HCEC 1CT (cell line): ENCODE measurements around the gene HIGD1C.
A peak's percentile ranks its signal among the peaks of the same experiment; 100 is the strongest.
"Not testable (repeated sequence)": the region's sequence is repeated elsewhere in the genome, so short reads cannot be mapped to it uniquely, and the experiment has no call there.

Experiments used
- DNase-seq: peaks from one replicate; pipeline ENCODE4 v3.0.0-alpha.2; 2017

The HIGD1C gene

GRCh38 chr12:50952510-50952909 is at the start of gene HIGD1C:
HIGD1C (plus strand) TSS chr12:50952544; CDS start chr12:50953999, 1,455 bp downstream.
- DNase-seq: no peak

- DNase-seq: not testable (repeated sequence)
Measured at GRCh38 chr12:50908479-50908878, 43.9 kb upstream of the HIGD1C start.

GRCh38 chr12:50912361-50912760 is 40.0 kb upstream of the HIGD1C start:
- not testable (repeated sequence) for DNase-seq

GRCh38 chr12:50913224-50913623 is 39.1 kb upstream of the HIGD1C start:
- no peak for DNase-seq

- no peak for DNase-seq
Measured at GRCh38 chr12:50914872-50915484, 37.4 kb upstream of the HIGD1C start.

DNA sequence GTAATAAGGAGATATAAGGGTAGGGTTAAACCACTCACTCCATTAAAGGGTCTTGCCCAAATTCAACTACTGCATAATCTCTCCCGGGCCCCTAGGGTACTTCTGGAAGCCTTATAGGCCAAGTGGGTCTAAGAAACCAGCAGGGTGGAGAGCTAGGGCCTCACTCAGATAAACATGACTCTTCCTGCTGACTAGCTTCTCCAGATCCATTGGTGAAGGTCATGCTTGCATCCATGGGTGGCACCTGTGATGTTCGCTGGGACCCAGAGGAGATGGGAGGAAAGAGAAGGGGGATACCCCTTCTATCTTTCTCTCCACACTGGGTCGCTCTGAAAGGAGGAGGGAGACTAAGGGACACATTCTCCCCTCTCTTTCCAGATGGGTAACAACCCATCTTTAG is 36.1 kb upstream of the HIGD1C start:
- DNase-seq: no peak

- DNase-seq: peak; percentile 12
Measured at GRCh38 chr12:50918584-50919316, 33.6 kb upstream of the HIGD1C start.

DNA sequence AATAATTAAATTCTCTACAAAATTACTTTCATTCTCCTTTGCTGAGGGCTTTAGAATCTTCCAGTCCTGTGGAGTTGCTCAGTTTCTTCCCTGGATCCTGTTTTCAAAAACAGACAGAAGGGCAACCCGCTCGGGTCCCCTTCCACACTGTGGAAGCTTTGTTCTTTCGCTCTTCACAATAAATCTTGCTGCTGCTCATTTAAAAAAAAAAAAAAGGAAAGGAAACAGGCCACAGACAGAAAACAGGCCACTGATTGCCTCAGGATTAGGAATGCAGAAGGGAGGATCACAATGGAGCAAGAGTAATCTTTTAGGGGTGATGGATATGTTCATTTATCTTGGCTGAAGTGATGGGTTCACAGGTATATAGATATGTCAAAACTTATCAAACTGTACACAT is 29.5 kb upstream of the HIGD1C start:
- peak; percentile 62 for DNase-seq

GRCh38 chr12:50923361-50924130 is 28.8 kb upstream of the HIGD1C start:
- no peak for DNase-seq

DNA sequence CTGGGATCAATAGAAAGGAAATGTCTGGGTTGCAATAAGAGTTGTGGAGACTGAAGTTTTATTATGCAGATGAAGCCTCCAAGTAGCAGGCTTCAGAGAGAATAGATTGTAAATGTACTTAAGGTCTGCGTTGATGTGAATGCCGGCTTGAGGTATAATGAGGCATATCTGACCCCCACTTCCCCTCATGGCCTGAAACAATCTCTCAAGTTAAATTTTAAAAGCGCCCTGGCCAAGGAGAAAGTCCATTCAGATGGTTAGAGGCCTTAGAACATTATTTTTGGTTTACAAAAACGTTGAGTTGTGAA is 28.3 kb upstream of the HIGD1C start:
- peak; percentile 7 for DNase-seq

- peak; percentile 97 for DNase-seq
Measured at GRCh38 chr12:50924439-50925341, 27.7 kb upstream of the HIGD1C start.

- DNase-seq: no peak
Measured at GRCh38 chr12:50925342-50925651, 27.0 kb upstream of the HIGD1C start.

DNA sequence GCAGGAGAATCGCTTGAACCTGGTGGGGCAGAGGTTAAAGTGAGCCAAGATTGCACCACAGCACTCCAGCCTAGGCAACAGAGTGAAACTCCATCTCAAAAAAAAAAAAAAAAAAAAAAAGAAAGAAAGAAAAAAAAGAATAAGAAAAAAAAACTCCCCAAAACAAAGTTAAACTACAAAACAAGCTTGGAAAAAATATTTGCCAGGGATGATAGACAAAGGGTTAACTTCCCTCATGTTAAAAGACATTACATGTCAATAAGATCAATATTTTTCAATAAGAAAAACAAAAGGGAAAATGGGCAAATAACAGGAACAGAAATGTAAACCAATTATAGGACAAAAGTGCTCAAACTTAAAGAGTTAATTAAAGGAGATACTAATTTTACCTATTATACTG is 26.4 kb upstream of the HIGD1C start:
- DNase-seq: no peak

DNA sequence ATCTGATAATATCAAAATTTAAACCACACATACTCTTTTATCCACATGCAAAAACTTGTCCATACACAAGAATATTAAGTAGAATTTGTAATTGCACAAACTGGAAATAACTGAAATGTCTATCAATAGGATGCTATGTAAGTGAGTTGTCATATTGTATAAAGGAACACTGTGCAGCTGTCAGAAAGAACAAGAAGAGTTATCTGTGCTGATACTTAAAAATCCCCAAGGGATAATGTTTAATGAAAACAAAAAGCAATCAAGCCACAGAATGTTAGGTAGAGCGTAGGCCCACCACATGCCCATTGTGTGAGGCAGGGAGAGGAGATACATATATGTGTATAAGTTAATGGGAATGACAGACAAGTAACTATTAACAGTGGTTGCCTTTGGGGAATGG is 25.9 kb upstream of the HIGD1C start:
- DNase-seq: no peak

DNA sequence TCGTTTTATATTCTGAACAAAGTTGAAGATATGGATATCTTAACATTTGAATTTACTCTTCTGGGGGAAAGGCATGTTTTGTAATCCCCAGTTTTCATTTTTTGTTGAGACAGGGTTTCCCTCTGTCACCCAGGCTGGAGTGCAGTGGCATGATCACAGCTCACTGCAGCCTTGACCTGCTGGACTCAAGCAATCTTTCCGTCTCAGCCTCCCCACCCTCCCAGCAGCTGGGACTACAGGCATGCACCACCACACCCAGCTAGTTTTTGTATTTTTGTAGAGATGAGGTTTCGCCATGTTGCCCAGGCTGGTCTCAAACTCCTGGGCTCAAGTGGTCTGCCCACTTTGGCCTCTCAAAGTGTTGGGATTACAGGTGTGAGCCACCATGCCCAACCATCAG is 25.4 kb upstream of the HIGD1C start:
- not testable (repeated sequence) for DNase-seq

GRCh38 chr12:50927356-50927755 is 25.0 kb upstream of the HIGD1C start:
- no peak for DNase-seq

DNA sequence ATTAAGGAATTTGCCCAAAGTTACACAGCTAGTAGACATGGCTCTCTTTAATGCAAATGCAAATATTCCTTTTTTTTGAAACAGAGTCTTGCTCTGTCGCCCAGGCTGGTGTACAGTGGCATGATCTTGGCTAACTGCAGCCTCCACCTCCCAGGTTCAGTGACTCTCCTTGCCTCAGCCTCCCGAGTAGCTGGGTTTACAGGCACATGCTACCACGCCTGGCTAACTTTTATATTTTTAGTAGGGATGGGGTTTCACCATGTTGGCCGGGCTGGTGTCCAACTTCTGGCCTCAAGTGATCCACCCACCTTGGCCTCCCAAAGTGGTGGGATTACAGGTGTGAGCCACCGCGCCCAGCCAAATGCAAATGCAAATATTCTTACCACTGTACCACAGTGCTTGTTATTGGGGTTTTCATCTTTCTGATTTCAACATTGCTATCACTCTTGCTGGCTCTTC is 24.5 kb upstream of the HIGD1C start:
- DNase-seq: no peak

DNA sequence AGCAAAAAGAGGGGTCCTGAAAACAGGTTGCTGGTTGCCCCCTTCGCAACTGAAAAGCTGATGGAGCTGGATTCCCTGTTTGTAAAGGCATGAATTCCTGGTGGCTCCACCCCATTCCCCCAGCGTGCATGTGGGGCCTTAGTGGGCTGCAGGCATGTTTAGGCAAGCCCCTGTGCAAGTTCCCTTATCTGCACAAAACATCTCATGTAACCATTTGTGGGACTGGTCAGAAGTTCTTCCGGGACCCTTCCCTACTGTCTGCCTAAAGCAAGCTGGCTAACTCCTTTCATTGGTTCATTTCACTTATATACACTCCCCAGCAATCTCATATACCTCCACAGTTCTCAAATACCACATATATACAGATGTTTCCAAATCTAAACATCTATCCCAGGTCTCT is 24.0 kb upstream of the HIGD1C start:
- DNase-seq: no peak

- no peak for DNase-seq
Measured at GRCh38 chr12:50929831-50930230, 22.5 kb upstream of the HIGD1C start.

DNA sequence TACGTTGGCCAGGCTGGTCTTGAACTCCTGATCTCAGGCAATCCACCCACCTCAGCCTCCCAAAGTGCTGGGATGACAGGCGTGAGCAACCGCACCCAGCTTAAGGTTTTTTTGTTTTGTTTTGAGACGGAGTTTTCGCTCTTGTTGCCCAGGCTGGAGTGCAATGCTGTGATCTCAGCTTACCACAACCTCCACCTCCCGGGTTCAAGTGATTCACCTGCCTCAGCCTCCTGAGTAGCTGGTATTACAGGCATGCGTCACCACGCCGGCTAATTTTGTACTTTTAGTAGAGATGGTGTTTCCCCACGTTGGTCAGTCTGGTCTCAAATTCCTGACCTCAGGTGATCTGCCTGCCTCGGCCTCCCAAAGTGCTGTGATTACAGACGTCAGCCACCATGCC is 21.9 kb upstream of the HIGD1C start:
- not testable (repeated sequence) for DNase-seq

DNA sequence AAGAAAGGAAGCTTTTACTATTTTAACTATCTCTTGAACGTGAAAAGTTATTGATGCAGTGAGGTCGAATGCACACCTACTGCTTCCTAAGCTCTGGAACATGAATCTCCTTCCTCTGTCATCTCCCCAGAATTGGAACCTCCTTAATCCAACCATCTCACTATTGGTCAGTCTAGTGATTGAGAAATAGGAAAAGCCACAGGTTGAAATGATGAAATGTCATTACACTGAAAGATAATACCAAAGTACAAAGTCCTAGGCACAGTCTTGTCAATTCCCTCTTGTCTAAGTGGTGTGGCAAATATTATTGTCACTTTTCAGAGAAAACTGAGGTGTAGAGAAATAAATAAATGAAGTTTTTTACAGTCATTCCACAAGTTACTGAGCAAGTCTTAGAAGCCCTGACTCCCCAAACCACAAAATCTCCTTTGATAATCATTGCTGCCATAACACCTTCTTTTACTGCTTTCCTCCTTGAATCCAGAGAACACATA is 19.5 kb upstream of the HIGD1C start:
- peak; percentile 37 for DNase-seq

GRCh38 chr12:50933459-50934124 is 18.8 kb upstream of the HIGD1C start:
- peak; percentile 53 for DNase-seq
